Measurements from ENCODE around the gene TXNDC2. TPM values are rescaled to one million over a fixed set of nuclear protein-coding genes. Genes with fewer than 3 reads are reported as not detected.
"Not testable (repeated sequence)": the region's sequence is repeated elsewhere in the genome, so short reads cannot be mapped to it uniquely, and the experiment has no call there.

TXNDC2 gene
- total RNA-seq, 1 experiment from 2014 or later = 0.12 TPM

DNA sequence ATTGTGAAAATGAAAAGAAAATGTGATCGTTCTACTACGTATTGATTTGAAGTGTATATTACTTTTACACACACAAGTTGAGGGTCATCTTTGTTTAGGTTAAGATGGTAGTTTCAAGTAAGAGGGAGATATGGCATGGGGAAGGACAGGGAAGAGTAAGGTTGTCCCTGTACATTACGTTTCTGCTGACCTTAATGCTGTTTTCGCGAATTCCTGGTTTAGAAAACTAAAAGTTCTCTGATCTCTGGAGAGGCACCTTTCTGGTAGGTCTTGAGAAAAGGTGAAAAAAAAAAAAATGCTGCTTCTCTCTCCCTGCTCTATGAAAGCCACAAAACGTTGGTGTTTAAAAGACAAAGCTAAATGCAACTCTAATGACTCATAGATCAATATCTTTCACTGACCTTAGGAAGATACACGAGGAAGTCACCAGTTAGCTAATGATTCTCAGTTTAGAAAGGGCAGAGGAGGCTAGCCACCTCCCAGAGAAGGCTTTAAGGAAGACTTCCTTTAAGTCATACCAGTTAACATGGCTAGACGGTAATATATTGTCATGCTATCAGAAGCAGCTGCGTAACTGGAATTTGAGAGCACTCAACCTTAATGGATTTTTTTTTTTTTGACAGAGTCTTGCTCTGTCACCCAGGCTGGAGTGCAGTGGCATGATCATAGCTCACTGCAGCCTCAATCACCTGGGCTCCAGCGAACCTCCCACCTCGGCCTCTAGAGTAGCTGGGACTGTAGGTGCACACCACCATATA lies 13.2 kb downstream of the TXNDC2 start (continued):
- TF ChIP-seq ELF1 (IDR thresholded peaks at IDR 0.05; ENCODE audit: borderline replicate concordance, low read depth) (no peak), RAD21 (IDR thresholded peaks at IDR 0.05; ENCODE audit: low read depth) (no peak), FOSL1 (IDR thresholded peaks at IDR 0.05; ENCODE audit: low read depth) (peak; percentile 79)
- TF ChIP-seq, protein P1, sequence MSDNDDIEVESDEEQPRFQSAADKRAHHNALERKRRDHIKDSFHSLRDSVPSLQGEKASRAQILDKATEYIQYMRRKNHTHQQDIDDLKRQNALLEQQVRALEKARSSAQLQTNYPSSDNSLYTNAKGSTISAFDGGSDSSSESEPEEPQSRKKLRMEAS (IDR thresholded peaks at IDR 0.05) = peak; percentile 61

DNA sequence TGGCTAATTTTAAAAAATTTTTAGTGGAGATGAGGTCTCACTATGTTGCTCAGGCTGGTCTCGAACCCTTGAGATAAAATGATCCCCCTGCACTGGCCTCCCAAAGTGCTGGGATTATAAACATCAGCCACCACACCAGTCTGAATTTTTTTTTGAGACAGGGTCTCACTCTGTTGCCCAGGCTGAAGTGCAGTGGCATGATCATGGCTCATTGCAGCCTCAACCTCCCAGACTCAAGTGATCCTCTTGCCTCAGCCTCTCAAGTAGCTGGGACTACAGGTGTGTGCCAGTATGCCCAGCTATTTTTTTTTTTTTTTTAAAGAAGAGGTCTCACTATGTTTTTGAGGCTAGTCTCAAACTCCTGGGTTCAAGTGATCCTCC lies 13.8 kb downstream of the TXNDC2 start:
- H3K27me3 ChIP-seq (ENCODE audit: insufficient read depth, low read length); H3K9me2 ChIP-seq (ENCODE audit: insufficient read depth); RAD21 ChIA-PET (ENCODE audit: low non-redundant PET in 1 of 2, low total read pairs in 2 of 2, uncharacterized antibody in 2 of 2, unreplicated experiment in 2 of 2); intact Hi-C loops (cut with micrococcal nuclease); BruUV-seq (replicated peaks); DNase-seq (ENCODE audit: low read depth, low spot score); H4K20me1 ChIP-seq (ENCODE audit: insufficient read depth); H3K79me2 ChIP-seq (ENCODE audit: insufficient read depth, low read length); H3K36me3 ChIP-seq (ENCODE audit: control insufficient read depth in 1 of 2, insufficient read depth in 2 of 2, low read length in 2 of 2); ATAC-seq; H3K9me3 ChIP-seq (ENCODE audit: control insufficient read depth in 1 of 2, insufficient read depth in 1 of 2, low read depth in 1 of 2, low read length in 2 of 2); CTCF ChIA-PET: not testable (repeated sequence)
- Histone ChIP-seq H2AFZ (ENCODE audit: low read depth, low read length, poor library complexity, severe bottlenecking) (peak overlapping the region; percentile 8), H3K27ac (ENCODE audit: low read depth, low read length) (peak overlapping the region; percentile 47), H3K4me2 (ENCODE audit: low read length) (peak overlapping the region; percentile 86), H3K4me3 (replicated peaks in 1 of 2; ENCODE audit: low read depth in 1 of 2, low read length in 2 of 2) (peak overlapping the region in 1 of 2 experiments; percentile 51; a peak in 1 of 4 replicates), H3K4me1 (ENCODE audit: control insufficient read depth in 1 of 2, insufficient read depth in 2 of 2, low read length in 2 of 2) (peaks cover 35 to 80% of the 10 kb centered on the region in 2 experiments), H3K9ac (ENCODE audit: low read length) (peak overlapping the region; percentile 56; the same call in 1 of the 2 replicates)
- POLR2A ChIA-PET = interaction anchor here (1.0 to 1.5 kb wide), 2 partner anchors 14 to 29 kb away, joined by 5 read pairs; partner anchors contain the start of gene VAPA

DNA sequence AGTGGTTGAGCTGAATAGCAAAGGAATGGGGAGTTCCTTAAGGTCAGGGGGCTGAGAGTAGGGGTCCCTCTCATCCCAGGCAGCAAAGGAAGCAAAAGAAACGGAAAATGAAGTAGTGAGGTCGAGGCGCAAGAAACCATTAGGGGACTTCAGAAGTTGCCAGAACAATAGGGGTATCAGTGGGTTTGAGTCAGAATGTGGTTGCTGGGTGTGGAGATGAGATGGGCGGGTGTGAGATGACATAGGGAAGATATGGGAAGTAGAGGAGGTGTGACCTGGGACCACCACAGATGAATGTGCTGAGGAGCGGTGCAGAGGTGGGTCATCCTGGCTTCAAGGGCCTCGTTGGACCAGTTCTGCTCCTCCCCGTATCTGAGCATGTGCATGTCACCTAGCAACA lies 14.9 kb downstream of the TXNDC2 start:
- no peaks in the 10 kb centered on the region for H3K27me3 ChIP-seq (ENCODE audit: insufficient read depth, low read length)
- no peaks in the 10 kb centered on the region for H4K20me1 ChIP-seq (ENCODE audit: insufficient read depth)
- no peaks in the 10 kb centered on the region for H3K9me3 ChIP-seq (ENCODE audit: control insufficient read depth in 1 of 2, insufficient read depth in 1 of 2, low read depth in 1 of 2, low read length in 2 of 2)
- peaks cover 31 to 70% of the 10 kb centered on the region in 2 experiments for H3K4me1 ChIP-seq (ENCODE audit: control insufficient read depth in 1 of 2, insufficient read depth in 2 of 2, low read length in 2 of 2)
- no peak overlapping the region for H3K4me3 ChIP-seq (replicated peaks in 1 of 2; ENCODE audit: low read depth in 1 of 2, low read length in 2 of 2)
- POLR2A ChIA-PET = no interaction called here
- ATAC-seq (no peak), DNase-seq (ENCODE audit: low read depth, low spot score) (no peak)
- BruUV-seq (replicated peaks) = no TSS peak
- H3K27ac ChIP-seq (ENCODE audit: low read depth, low read length) = no peak overlapping the region
- RAD21 ChIA-PET (ENCODE audit: low non-redundant PET in 1 of 2, low total read pairs in 2 of 2, uncharacterized antibody in 2 of 2, unreplicated experiment in 2 of 2) = no interaction called here
- no peak overlapping the region for H3K9ac ChIP-seq (ENCODE audit: low read length)
- CTCF ChIA-PET = no interaction called here
- intact Hi-C loops (cut with micrococcal nuclease) = no loop called here
- H3K36me3 ChIP-seq (ENCODE audit: control insufficient read depth in 1 of 2, insufficient read depth in 2 of 2, low read length in 2 of 2) = no peaks in the 10 kb centered on the region
- peak overlapping the region; percentile 86; the same call in 1 of the 2 replicates for H3K4me2 ChIP-seq (ENCODE audit: low read length)
- H3K79me2 ChIP-seq (ENCODE audit: insufficient read depth, low read length) = no peaks in the 10 kb centered on the region
- H3K9me2 ChIP-seq (ENCODE audit: insufficient read depth) = no peaks in the 10 kb centered on the region
- peak overlapping the region; percentile 8 for H2AFZ ChIP-seq (ENCODE audit: low read depth, low read length, poor library complexity, severe bottlenecking)
- TF ChIP-seq ZNF274 (IDR thresholded peaks at IDR 0.05; ENCODE audit: low read depth, low read length) = no peak
- TF ChIP-seq, protein P2, sequence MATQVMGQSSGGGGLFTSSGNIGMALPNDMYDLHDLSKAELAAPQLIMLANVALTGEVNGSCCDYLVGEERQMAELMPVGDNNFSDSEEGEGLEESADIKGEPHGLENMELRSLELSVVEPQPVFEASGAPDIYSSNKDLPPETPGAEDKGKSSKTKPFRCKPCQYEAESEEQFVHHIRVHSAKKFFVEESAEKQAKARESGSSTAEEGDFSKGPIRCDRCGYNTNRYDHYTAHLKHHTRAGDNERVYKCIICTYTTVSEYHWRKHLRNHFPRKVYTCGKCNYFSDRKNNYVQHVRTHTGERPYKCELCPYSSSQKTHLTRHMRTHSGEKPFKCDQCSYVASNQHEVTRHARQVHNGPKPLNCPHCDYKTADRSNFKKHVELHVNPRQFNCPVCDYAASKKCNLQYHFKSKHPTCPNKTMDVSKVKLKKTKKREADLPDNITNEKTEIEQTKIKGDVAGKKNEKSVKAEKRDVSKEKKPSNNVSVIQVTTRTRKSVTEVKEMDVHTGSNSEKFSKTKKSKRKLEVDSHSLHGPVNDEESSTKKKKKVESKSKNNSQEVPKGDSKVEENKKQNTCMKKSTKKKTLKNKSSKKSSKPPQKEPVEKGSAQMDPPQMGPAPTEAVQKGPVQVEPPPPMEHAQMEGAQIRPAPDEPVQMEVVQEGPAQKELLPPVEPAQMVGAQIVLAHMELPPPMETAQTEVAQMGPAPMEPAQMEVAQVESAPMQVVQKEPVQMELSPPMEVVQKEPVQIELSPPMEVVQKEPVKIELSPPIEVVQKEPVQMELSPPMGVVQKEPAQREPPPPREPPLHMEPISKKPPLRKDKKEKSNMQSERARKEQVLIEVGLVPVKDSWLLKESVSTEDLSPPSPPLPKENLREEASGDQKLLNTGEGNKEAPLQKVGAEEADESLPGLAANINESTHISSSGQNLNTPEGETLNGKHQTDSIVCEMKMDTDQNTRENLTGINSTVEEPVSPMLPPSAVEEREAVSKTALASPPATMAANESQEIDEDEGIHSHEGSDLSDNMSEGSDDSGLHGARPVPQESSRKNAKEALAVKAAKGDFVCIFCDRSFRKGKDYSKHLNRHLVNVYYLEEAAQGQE (IDR thresholded peaks at IDR 0.05; ENCODE audit: low read depth) = no peak
- no peak for TF ChIP-seq CEBPB (IDR thresholded peaks at IDR 0.05; ENCODE audit: low read depth)
- no peak for TF ChIP-seq EZH2 (IDR thresholded peaks at IDR 0.05)
- TF ChIP-seq SIN3A (IDR thresholded peaks at IDR 0.05; ENCODE audit: low read depth) = no peak
- no peak for TF ChIP-seq SP1 (IDR thresholded peaks at IDR 0.05; ENCODE audit: low read depth)
- no peak for TF ChIP-seq TCF7L2 (IDR thresholded peaks at IDR 0.05; ENCODE audit: borderline replicate concordance, extremely low read depth, insufficient read depth, insufficient read length)
- TF ChIP-seq YY1 (IDR thresholded peaks at IDR 0.05; ENCODE audit: extremely low read depth, insufficient replicate concordance, low read depth, low read length) = no peak
- TF ChIP-seq, protein P3, sequence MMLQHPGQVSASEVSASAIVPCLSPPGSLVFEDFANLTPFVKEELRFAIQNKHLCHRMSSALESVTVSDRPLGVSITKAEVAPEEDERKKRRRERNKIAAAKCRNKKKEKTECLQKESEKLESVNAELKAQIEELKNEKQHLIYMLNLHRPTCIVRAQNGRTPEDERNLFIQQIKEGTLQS (IDR thresholded peaks at IDR 0.05) = no peak
- TF ChIP-seq RAD21 (IDR thresholded peaks at IDR 0.05; ENCODE audit: low read depth) = no peak
- no peak for TF ChIP-seq POLR2A (IDR thresholded peaks at IDR 0.05; ENCODE audit: borderline replicate concordance, extremely low read depth, insufficient read depth, insufficient read length)
- TF ChIP-seq EGR1 (IDR thresholded peaks at IDR 0.05; ENCODE audit: low read depth) = no peak
- TF ChIP-seq EZH2phosphoT487 (IDR thresholded peaks at IDR 0.05; ENCODE audit: borderline replicate concordance) = no peak

All from HCT116 (cell line).